CD4-positive, alpha-beta T cell treated with Interleukin-4 for 4 hours (primary cell): ENCODE results near the gene NDST3.
"Not testable (repeated sequence)": the region's sequence is repeated elsewhere in the genome, so short reads cannot be mapped to it uniquely, and the experiment has no call there.

Experiments used
- DNase-seq: peaks from one replicate; pipeline ENCODE4 v3.0.0-alpha.2; 2020

The NDST3 gene

DNA sequence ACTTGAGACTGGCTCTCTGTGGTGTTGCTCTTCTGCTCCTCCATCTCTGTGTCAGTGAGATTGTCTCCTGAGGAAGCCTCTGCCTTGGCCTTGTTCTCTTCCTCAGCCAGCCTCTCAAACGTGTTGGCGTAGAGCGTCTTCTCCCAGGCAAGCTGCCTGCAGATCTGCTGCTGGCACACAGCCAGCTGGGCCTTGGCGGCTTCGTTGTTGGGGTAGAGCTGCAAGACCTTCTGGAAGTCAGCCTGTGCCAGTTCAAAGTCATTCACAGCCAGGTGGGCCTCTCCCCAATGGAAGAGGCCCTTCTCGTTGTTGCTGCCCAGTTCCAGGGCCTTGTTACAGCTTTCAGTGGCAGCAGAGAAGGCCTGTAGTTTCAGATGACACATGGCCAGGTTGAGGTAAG is 159.1 kb downstream of the NDST3 start:
- no peak for DNase-seq

DNA sequence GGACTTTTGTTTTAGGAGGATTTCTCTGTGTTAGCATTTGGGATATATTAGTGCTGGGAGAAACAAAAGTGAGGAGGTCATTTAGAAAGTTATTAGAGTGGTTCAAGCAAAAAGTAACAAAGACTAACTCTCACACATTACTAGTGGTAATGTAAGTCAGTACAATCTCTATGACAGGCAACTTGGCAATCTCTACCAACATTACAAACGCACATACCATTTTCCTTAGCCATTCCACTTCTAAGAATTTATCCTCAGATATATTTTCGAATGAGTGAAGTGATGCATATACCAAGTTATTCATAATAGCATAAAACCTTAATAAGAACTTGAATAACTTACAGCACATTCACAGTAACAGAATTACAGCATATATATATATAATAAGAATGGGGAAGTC is 172.3 kb downstream of the NDST3 start:
- no peak for DNase-seq

DNA sequence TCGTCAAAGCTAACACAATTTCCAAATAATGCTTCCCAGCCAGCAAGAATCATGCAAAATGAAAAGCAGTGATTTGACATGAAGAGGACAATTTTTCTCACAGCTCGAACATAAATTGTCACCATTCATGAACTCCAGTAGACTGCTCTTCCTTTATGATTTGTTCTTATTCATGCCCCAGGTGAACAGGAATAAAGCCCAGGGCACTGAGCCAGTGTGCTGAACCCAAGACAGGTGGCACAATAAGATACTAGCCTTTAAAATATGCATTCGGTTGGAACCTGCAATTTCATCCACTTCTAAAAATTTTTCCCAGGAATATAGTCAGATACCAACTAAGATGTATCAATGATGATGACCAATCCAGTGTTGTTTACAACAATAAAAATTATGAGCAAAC is 178.8 kb downstream of the NDST3 start:
- DNase-seq, result no peak

DNA sequence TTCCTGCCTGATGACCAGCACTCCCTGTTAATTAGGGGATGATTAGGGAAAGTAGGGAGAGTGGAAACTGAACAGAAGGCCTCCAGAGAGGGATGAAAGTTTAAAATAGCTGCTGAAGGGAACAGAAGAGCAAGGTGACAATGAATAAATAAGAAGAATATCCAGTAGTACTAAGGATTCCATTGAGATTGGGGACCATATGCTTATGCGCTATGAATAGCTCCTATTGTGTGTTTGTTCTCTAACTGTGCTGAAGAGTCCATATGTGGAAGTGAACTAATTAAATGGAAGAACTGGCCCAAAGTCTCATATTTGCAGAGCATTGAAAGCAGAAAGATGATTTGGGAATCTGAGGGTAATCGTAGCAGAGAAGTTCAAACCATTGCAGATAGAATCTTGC is 181.5 kb downstream of the NDST3 start:
- no peak for DNase-seq

DNA sequence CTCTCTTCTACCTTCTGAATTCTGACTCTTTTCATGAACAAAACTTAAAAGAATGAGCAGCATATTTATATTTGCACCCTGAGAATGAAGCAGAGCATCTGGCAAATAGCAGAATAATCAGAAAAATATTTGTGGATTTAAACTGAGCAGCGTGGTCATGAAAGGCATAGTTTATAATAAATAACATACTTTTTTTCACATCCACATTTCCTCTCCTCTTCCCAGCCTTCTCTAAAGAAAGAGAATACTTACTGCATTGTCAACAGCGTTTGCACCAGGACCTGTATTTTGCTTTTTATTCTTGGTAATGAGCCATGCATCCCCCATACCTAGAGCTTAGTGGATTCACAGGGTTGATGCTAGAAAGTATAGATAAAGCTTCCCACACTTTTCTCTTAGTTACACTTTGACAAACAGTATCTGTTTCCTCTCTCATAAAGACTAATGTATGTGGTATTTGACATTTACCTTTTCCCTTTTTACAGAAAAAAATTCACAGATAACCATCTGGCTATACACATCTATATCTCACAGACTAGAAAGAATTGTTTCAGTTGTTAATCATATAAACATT is 187.0 kb downstream of the NDST3 start:
- no peak for DNase-seq

DNA sequence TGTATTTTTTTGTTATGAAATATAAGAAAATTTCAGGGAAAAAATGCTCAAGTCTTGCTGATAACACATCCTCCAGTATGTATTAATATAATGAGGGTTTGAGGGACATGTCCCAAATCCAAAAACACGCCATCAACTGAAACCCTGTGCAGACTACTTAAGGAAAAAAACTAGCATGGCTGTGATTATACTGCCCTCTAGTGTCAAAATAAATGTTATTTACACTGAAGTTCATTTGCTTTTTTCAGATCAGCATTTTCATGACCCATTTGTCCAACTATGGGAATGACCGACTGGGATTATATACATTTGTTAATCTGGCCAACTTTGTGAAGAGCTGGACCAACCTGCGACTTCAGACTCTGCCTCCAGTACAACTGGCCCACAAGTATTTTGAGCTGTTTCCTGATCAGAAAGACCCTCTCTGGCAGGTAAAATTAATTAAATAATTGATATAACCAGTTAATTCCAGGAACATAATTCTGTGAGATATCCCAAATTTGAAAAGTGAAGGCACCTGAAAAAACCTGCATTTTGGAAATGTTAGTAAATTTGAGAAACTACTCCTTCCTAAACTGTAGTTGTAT is 190.1 kb downstream of the NDST3 start:
- peak; percentile 46 for DNase-seq

DNA sequence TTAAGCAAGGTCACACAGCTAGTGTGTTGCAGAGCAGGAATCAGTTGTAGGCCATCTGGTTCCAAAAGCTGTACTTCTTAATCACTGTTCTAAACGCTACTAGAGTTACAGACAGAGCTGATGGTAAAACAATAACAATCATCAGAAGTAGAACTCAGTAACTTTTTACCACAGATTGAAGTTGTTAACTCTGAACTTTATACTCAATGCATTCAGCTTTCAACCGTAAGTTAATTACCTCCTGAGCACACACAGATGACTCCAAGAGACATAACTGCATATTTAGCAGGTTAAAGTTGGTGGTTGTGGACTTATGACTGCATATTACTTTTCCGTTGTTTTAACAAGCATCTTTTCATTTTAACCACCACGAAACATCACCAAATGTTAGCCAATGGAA is 191.2 kb downstream of the NDST3 start:
- no peak for DNase-seq

DNA sequence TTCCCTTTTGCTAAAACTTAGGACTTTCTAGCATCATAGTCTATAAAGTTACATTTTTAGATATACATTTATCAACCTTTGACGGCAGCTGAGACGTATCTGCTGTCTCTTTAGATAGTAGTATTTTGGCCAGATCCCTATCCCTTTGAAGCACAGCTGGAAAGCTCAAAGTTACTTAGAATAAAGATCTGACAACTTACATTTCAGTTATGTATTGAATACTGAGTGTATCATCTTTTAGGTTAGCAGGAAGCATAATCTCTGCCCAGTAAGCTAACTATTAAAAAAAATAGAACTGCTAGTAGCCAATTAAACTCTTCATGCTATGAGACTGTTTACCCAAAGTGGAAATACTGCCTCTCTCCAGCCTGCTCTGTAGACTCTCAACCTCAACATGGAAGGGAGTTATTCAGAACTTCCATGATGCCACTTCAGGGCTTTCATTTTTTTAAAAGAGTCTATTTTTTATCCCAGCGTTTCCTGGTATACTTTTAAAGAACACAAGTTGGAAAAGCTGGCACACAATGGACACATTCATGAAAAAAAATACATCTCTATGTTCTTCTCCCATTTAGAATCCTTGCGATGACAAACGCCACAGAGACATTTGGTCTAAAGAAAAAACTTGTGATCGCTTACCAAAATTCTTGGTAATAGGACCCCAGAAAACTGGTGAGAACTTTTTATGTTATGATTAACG is 192.2 kb downstream of the NDST3 start:
- DNase-seq, result no peak

DNA sequence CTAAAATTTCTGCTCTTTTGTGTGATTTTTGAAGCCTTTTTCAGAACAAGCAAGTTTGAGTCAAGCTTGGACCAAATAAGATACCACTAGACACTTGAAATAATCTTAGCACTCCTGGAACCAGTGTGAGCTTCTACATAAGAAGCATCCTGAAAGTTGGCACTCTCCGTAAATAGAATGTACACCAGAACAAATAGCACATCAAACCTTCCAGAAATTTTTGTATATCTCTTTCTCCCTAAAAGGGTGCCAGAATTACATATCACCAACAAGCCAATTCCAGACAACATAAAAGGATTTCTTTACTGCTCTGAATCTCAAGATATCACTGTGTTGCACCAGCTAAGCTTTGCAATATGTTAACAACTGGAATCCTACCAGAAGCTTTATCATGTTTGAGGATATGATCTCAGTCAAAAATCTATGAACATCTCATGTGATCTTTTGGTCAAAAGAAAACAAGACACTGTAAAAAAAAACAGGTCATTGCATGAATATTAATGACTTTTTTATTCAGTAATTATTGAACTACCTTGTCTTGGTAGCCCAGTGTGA is 201.4 kb downstream of the NDST3 start:
- DNase-seq, result no peak

DNA sequence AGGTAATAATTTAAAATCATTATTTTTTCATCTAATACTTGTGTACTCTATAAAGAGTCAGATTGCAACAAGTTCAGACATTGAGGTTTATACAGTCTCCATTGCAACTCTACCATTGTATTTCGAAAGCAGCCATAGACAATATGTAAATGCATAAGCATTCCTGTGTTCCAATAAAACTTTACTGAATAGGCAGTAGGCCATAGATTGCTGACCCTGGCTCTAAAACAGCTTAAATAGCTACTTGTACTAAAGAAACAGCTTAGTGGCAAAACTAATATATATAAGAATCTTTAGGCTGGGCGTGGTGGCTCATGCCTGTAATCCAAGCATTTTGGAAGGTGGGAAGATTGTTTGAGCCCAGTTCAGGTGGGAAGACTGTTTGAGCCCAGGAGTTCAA is 203.2 kb downstream of the NDST3 start:
- DNase-seq, result no peak

DNA sequence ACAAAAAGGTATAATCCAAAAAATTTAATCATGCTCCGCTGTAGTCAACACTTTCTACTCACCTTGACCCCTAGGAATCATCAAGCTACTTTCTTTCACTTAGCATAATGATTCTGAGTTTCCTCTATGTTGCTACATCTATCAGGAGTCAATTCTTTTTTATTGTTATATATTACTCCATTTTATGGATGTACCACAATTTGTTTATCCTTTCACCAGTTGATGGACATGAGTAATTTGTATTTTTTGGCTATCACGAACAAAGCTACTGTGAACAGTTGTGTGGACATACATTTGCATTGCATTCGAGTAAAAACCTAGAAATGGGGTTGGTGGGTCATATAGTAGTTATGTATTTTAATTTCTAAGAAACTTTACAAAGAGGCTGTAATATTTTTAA is 215.6 kb downstream of the NDST3 start:
- no peak for DNase-seq

DNA sequence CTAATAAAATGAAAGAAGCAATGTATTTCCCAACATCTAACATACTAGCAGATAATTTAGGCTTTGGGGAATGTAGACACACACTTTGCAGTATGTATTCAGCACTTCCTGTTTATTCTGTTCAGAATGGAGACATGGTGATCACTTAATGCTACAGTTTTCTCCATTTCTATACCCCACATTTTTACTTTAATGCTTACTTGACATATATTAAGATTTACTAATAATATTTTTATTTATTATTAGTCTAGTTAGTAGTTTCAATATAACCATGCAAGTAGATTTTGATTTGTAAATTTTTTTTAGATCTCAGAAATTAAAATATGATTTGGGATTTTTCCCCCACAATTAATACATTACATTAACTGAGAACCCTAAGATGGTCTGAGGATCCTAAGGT is 220.1 kb downstream of the NDST3 start:
- DNase-seq, result no peak

DNA sequence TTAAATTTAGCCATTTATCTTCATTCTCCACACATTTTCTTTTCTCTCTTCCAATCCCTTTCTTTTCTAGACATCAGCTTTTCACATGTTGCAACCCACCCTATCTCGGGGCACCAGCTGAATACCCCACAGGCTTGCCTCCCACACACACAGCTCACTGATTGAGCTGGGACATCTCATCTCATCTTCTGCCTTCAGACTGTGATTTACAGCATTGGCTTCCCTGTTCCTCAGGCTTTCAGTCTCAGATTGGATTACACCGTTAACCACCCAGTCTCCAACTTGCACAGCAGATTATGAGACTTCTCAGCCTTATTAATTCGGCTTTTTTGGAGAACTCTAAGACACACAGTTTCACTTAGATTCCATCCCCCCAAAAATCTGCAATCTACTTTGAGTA is 224.8 kb downstream of the NDST3 start:
- no peak for DNase-seq

DNA sequence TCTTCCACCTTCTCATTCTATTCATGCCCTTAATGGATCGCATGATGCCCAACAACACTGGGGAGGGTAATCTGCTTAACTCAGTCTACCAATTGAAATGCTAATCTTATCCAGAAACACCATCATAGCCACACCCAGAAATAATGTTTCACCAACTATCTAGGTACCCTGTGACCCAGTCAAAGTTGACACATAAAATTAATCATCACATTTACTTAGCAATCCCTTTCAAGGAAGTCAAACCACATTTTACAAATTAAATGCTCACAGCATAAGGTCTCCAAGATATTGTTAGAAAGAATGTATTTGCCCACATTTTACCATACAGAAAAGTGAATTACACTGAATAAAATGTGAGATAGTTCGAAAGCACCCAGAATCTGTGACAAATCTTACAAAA is 226.0 kb downstream of the NDST3 start:
- DNase-seq, result no peak

DNA sequence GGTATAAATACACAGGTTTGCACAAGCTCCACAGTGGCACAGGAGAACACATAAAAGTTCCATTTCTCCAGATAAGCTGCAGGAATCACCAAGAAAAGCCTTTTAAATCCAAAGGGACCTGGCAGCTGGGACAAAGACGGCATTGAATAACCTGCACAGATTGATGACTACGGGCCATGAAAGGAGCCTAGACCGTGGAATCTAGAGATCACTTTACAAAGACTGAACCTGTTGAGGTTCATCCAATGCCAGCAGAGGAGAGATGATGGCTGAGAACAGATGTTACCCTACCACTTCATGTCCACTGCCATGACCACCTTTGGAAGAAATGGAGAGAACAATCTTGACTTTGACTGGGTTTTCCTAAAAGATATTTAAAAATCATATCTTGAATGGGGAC is 229.8 kb downstream of the NDST3 start:
- DNase-seq, result no peak

DNA sequence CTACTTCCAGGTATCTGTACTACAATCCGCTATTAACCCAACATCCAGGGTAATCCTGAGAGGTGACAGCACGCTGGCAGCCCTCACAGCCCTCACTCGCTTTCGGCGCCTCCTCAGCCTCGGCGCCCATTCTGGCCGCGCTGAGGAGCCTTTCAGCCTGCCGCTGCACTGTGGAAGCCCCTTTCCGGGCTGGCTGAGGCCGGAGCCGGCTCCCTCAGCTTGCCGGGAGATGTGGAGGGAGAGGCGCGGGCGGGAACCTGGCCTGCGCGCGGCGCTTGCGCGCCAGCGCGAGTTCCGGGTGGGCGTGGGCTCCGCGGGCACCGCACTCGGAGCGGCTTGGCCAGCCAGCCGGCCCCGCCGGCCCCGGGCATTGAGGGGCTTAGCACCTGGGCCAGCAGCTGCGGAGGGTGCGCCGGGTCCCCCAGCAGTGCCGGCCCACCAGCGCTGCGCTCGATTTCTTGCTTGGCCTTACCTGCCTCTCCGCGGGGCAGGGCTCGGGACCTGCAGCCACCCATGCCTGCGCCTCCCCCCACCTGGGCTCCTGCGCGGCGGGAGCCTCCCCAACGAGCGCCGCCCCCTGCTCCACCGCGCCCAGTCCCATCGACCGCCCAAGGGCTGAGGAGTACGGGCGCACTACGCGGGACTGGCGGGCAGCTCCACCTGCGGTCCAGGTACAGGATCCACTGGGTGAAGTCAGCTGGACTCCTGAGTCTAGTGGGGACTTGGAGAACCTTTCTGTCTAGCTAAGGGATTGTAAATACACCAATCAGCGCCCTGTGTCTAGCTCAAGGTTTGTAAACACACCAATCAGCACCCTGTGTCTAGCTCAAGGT is 231.2 kb downstream of the NDST3 start:
- DNase-seq, result no peak

DNA sequence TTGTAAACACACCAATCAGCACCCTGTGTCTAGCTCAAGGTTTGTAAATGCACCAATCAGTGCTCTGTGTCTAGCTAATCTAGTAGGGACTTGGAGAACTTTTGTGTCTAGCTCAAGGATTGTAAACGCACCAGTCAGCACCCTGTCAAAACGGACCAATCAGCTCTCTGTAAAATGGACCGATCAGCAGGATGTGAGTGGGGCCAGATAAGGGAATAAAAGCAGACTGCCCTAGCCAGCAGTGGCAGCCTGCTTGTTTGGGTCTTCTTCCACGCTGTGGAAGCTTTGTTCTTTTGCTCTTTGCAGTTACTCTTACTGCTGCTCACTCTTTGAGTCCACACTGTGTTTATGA is 231.8 kb downstream of the NDST3 start:
- not testable (repeated sequence) for DNase-seq

DNA sequence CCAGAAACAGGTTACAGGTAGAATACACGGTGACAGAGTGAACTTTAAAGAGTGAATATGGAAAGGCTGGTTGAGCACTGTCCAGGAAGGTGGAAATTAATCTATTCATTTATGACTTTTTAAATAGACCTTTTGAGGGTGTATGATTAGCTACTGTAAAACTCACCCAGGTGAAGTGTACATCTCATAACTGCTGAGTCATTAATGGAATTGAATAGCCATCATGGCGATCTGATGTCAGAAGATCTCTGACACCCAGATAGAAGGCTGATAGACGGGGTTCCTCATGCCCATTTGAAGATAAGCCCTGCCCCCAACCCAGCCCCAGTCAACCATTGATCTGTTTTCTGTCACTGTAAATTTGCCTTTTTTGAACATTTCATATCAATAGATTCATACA is 234.5 kb downstream of the NDST3 start:
- no peak for DNase-seq

DNA sequence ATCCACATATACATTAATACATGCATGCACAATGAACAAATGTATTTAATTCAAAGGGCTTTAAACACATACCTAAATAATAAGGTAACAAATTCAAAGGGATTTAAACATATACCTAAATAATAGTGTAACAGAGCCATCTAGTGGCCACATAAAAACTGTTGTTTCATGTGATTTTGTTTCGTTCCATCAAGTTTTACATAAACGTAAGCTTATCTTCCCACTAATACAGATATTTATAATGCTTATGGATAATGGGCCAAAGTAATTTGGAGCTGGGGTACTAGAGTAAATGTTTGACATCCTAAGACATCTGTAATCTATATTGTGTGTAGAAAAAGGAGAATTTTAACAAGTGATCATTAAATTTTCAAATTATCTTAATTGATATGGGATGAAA is 236.2 kb downstream of the NDST3 start:
- peak; percentile 62 for DNase-seq

DNA sequence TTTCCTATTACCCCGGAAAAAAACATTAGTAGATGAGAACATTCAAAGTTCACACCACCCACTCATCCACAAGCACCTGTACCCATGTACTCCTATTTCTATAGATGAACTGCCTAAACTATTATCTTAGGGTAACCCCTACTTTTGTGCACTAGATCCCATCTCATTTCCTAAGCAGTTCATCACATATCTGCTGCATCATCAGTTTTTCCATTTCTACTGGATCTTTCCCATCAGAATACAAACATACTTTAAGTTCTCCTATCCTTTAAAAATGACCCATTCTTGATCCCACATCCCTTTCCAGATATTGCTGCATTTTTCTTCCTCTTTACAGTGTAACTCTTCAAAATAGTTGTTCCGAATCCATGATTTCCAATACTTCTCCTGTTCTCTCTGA is 237.5 kb downstream of the NDST3 start:
- no peak for DNase-seq

DNA sequence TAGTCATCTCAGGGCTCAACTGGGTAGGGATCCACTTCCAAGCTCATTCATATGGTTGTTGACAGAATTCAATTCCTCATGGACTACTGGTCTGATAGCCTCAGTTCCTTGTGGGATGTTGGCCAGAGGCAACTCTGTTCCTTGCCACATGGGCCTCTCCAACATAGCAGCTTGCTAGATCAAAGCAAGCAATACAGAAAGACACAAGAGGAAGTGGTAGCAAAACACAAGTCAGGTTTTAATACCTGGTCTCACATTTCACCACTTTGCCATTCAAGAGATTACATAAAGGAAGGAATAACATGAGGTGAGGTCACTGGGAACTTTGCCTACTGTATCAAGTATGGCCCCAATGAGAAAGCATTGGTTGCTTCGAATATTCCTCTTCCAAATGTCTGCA is 239.4 kb downstream of the NDST3 start:
- no peak for DNase-seq

DNA sequence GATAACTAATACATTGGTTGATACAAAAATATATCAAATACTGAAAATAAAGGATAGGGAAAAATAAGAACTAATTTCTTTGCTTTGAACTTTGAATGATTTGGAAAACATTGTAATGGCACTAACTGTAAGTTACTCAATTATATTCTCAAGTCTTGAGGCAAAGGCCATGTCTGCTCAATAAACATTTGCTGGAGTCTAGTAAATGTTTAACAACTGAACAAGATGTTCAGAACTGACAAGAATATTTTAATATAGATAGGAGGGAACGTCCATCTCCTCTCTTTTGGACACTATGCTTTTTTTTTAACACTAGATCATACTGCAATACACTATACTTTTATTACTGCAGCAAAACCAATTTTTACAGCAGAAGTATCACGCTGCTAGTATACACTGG is 242.3 kb downstream of the NDST3 start:
- no peak for DNase-seq

DNA sequence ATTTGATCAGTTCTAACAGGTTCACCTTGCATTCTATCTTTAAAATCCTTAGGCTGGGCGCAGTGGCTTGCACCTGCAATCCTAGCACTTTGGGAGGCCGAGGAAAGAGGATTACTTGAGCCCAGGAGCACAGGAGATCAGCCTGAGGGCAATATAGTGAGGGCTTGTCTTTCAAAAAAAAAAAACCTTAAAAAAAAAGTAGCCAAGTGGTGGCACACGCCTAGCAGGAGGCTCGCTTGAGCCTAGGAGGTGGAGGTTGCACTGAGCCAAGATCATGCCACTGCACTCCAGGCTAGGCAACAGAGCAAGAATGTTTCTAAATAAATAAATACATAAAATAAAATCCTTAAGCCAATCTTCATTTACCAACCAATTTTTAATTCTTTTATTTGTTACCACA is 243.0 kb downstream of the NDST3 start:
- no peak for DNase-seq
